ENCODE measurements around the gene RAB1A. TPM values are rescaled to one million over a fixed set of nuclear protein-coding genes. Genes with fewer than 3 reads are reported as not detected.

The RAB1A gene
- total and polyA plus RNA-seq, 2 of the 13 experiments (the other 11 are each of a cell fraction or from before 2014, with no cell fraction given) = 206 to 226 TPM

DNA sequence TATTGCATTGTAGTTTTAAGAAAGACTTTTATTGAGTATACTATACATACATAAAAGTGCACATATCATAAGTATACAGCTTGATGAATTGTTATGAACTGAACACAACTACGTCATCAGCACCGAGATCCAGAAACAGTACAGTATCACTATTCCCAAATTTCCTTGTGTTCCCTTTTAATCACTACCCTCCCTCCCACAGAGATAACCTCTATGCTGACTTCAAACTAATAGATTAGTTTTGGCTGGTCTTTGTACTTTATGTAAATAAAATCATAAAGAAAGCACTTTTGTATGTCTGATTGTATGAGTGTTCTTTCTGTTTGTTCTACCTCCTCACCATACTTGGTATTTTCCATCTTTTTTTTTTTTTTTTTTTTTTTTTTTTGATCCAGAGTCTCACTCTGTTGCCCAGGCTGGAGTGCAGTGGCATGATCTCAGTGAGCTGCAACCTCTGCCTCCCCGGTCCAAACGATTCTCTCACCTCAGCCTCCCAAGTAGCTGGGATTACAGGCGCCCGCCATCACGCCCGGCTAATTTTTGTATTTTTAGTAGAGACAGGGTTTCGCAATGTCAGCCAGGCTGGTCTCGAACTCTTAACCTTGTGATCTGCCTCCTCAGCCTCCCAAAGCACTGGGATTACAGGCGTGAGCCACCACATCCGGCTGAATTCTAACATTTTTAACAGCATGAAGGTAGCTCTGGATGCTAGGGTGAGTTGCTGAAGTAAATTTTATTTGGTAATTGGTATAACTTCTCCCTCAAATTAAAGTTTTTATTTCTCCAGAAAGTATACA lies 43.3 kb upstream of the RAB1A start (continued):
- TF ChIP-seq MED1 (CRISPR knock-in tag; IDR thresholded peaks at IDR 0.05) (0 out of 2 replicates have a peak, but pooled peaks have one; percentile 13), HOXD1 (CRISPR knock-in tag; IDR thresholded peaks at IDR 0.05) (no peak), NFIC (IDR thresholded peaks at IDR 0.05; ENCODE audit: low read length) (peak; percentile 41; the same call in 1 of the 2 replicates), ADNP (CRISPR knock-in tag; IDR thresholded peaks at IDR 0.05) (peak; percentile 70), ISL2 (CRISPR knock-in tag; IDR thresholded peaks at IDR 0.05) (peak; percentile 71), KDM1A (CRISPR knock-in tag; IDR thresholded peaks at IDR 0.05) (peak; percentile 65; the same call in 1 of the 2 replicates), ZNF572 (CRISPR knock-in tag; IDR thresholded peaks at IDR 0.05) (no peak), RCOR2 (CRISPR knock-in tag; IDR thresholded peaks at IDR 0.05) (peak; percentile 54; the same call in 1 of the 2 replicates), SP5 (CRISPR knock-in tag; IDR thresholded peaks at IDR 0.05; ENCODE audit: borderline replicate concordance, low read depth) (peak; percentile 65; the same call in 1 of the 2 replicates), SOX6 (IDR thresholded peaks at IDR 0.05) (no peak), SOX6 (CRISPR knock-in tag; IDR thresholded peaks at IDR 0.05) (peak; percentile 46; the same call in 1 of the 2 replicates), AGO1 (IDR thresholded peaks at IDR 0.05; ENCODE audit: low read depth, low read length, poor library complexity, severe bottlenecking) (no peak), TCF7 (IDR thresholded peaks at IDR 0.05; ENCODE audit: low read depth) (peak; percentile 57; the same call in 1 of the 2 replicates)
- TF ChIP-seq, protein P1, sequence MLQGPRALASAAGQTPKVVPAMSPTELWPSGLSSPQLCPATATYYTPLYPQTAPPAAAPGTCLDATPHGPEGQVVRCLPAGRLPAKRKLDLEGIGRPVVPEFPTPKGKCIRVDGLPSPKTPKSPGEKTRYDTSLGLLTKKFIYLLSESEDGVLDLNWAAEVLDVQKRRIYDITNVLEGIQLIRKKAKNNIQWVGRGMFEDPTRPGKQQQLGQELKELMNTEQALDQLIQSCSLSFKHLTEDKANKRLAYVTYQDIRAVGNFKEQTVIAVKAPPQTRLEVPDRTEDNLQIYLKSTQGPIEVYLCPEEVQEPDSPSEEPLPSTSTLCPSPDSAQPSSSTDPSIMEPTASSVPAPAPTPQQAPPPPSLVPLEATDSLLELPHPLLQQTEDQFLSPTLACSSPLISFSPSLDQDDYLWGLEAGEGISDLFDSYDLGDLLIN (CRISPR knock-in tag; IDR thresholded peaks at IDR 0.05; ENCODE audit: borderline replicate concordance) = no peak
- TF ChIP-seq, protein P2, sequence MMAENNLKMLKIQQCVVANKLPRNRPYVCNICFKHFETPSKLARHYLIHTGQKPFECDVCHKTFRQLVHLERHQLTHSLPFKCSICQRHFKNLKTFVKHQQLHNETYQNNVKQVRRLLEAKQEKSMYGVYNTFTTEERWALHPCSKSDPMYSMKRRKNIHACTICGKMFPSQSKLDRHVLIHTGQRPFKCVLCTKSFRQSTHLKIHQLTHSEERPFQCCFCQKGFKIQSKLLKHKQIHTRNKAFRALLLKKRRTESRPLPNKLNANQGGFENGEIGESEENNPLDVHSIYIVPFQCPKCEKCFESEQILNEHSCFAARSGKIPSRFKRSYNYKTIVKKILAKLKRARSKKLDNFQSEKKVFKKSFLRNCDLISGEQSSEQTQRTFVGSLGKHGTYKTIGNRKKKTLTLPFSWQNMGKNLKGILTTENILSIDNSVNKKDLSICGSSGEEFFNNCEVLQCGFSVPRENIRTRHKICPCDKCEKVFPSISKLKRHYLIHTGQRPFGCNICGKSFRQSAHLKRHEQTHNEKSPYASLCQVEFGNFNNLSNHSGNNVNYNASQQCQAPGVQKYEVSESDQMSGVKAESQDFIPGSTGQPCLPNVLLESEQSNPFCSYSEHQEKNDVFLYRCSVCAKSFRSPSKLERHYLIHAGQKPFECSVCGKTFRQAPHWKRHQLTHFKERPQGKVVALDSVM (CRISPR knock-in tag; IDR thresholded peaks at IDR 0.05) = 0 out of 2 replicates have a peak, but pooled peaks have one; percentile 33
- TF ChIP-seq, protein P3, sequence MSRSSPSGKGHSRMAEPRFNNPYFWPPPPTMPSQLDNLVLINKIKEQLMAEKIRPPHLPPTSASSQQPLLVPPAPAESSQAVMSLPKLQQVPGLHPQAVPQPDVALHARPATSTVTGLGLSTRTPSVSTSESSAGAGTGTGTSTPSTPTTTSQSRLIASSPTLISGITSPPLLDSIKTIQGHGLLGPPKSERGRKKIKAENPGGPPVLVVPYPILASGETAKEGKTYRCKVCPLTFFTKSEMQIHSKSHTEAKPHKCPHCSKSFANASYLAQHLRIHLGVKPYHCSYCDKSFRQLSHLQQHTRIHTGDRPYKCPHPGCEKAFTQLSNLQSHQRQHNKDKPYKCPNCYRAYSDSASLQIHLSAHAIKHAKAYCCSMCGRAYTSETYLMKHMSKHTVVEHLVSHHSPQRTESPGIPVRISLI (CRISPR knock-in tag; IDR thresholded peaks at IDR 0.05; ENCODE audit: borderline replicate concordance) = peak; percentile 81
- TF ChIP-seq, protein P4, sequence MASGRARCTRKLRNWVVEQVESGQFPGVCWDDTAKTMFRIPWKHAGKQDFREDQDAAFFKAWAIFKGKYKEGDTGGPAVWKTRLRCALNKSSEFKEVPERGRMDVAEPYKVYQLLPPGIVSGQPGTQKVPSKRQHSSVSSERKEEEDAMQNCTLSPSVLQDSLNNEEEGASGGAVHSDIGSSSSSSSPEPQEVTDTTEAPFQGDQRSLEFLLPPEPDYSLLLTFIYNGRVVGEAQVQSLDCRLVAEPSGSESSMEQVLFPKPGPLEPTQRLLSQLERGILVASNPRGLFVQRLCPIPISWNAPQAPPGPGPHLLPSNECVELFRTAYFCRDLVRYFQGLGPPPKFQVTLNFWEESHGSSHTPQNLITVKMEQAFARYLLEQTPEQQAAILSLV (CRISPR knock-in tag; IDR thresholded peaks at IDR 0.05; ENCODE audit: borderline replicate concordance) = no peak
- TF ChIP-seq, protein P5, sequence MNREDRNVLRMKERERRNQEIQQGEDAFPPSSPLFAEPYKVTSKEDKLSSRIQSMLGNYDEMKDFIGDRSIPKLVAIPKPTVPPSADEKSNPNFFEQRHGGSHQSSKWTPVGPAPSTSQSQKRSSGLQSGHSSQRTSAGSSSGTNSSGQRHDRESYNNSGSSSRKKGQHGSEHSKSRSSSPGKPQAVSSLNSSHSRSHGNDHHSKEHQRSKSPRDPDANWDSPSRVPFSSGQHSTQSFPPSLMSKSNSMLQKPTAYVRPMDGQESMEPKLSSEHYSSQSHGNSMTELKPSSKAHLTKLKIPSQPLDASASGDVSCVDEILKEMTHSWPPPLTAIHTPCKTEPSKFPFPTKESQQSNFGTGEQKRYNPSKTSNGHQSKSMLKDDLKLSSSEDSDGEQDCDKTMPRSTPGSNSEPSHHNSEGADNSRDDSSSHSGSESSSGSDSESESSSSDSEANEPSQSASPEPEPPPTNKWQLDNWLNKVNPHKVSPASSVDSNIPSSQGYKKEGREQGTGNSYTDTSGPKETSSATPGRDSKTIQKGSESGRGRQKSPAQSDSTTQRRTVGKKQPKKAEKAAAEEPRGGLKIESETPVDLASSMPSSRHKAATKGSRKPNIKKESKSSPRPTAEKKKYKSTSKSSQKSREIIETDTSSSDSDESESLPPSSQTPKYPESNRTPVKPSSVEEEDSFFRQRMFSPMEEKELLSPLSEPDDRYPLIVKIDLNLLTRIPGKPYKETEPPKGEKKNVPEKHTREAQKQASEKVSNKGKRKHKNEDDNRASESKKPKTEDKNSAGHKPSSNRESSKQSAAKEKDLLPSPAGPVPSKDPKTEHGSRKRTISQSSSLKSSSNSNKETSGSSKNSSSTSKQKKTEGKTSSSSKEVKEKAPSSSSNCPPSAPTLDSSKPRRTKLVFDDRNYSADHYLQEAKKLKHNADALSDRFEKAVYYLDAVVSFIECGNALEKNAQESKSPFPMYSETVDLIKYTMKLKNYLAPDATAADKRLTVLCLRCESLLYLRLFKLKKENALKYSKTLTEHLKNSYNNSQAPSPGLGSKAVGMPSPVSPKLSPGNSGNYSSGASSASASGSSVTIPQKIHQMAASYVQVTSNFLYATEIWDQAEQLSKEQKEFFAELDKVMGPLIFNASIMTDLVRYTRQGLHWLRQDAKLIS (CRISPR knock-in tag; IDR thresholded peaks at IDR 0.05) = no peak
